Spleen (tissue), 13 donors: ENCODE results near the gene POLR1E. TPM values are rescaled to one million over a fixed set of nuclear protein-coding genes. Genes with fewer than 3 reads are reported as not detected.
A peak's percentile ranks its signal among the peaks of the same experiment; 100 is the strongest.

Experiments
- DNase-seq: peaks from one replicate; pipeline ENCODE4 v3.0.0-alpha.2; 2020
- H3K27ac ChIP-seq, 8 donors: fragments of 200-600 bp; sonication (generic) in 7 of 8; 1 replicate in 4 of 8; 2 replicates in 4 of 8; pipeline versions ENCODE4 v1.5.0 to v1.8.0; 2016 to 2021; ENCODE audit warnings: inconsistent platforms in 4 of 8, mild to moderate bottlenecking in 4 of 8, moderate library complexity in 1 of 8
- H3K27me3 ChIP-seq, 7 donors: fragments of 200-600 bp; sonication (generic) in 6 of 7; replicated peaks in 1 of 7; 1 replicate in 4 of 7; 2 replicates in 3 of 7; pipeline versions ENCODE4 v1.5.0 to v1.8.0; 2016 to 2021; ENCODE audit warnings: inconsistent platforms in 3 of 7, mild to moderate bottlenecking in 1 of 7
- H3K36me3 ChIP-seq, 6 donors: fragments of 200-600 bp; sonication (generic) in 5 of 6; 1 replicate in 4 of 6; 2 replicates in 2 of 6; pipeline versions ENCODE4 v1.5.0 to v1.8.0; 2016 to 2021; ENCODE audit warnings: inconsistent platforms in 2 of 6
- H3K4me1 ChIP-seq, 6 donors: fragments of 200-600 bp; sonication (generic) in 5 of 6; 1 replicate in 3 of 6; 2 replicates in 3 of 6; pipeline versions ENCODE4 v1.5.0 to v1.8.0; 2016 to 2021; ENCODE audit warnings: inconsistent platforms in 3 of 6
- H3K4me3 ChIP-seq, 8 donors: fragments of 200-600 bp; sonication (generic) in 7 of 8; 1 replicate in 4 of 8; 2 replicates in 4 of 8; pipeline versions ENCODE4 v1.5.0 to v1.8.0; 2016 to 2021; ENCODE audit warnings: inconsistent platforms in 4 of 8, mild to moderate bottlenecking in 4 of 8, moderate library complexity in 2 of 8
- H3K9me3 ChIP-seq, 8 donors: fragments of 200-600 bp; sonication (generic) in 7 of 8; 1 replicate in 4 of 8; 2 replicates in 4 of 8; pipeline versions ENCODE4 v1.5.0 to v1.8.0; 2016 to 2021; ENCODE audit warnings: inconsistent platforms in 4 of 8
- CTCF ChIP-seq, 11 experiments: fragments of 200-600 bp in 7 of 11; fragments of 450-650 bp in 4 of 11; sonication (generic) in 4 of 11; IDR thresholded peaks in 8 of 11; conservative IDR thresholded peaks in 3 of 11; 1 replicate in 7 of 11; 2 replicates in 4 of 11; pipeline versions ENCODE4 v1.4.0 to v1.8.0; 2016 to 2021; ENCODE audit warnings: antibody characterized with exemption in 11 of 11, inconsistent platforms in 4 of 11, mild to moderate bottlenecking in 1 of 11
- POLR2A ChIP-seq, 3 donors: fragments of 450-650 bp; IDR thresholded peaks; one replicate each; pipeline ENCODE4 v1.5.1; 2017; ENCODE audit warnings: antibody characterized with exemption in 3 of 3, mild to moderate bottlenecking in 1 of 3
- POLR2AphosphoS5 ChIP-seq, 3 donors: sonication (generic); formaldehyde crosslinking; IDR thresholded peaks; one replicate each; pipeline ENCODE4 v1.5.1; 2017; ENCODE audit warnings: antibody characterized with exemption in 3 of 3
- WGBS, 5 donors: extraction: QIAGEN DNeasy Blood & Tissue Kit in 3 of 5; methylation state at CpG; one replicate each; pipeline versions ENCODE4 v1.1.5 to v1.1.7; 2013 to 2018; 5-methylcytosine and 5-hydroxymethylcytosine counted together
- intact Hi-C: fragments of 100-400 bp; cut with DNase I; formaldehyde crosslinking; loops from one replicate; pipeline ENCODE4 v1.15.0; 2023; ENCODE audit warnings: low total_unique reads
- long read RNA-seq, 2 donors: transcript quantifications; one replicate each; lab custom pipeline, GENCODE V29; 2026
- polyA plus RNA-seq, 3 donors: library from polyadenylated mRNA; stranded (reverse); fragments of 200-250 nt; gene quantifications; one replicate each; pipeline ENCODE4 v1.2.1, GENCODE V29; 2013
- total RNA-seq, 7 donors: library from RNA; depleted of rRNA in 3 of 7; stranded (reverse); fragments of >200 nt in 3 of 7; fragmentation: NEBNext Ultra II Directional in 4 of 7; extraction: Animal tissue kit (Norgen Biotek cat#: 25700) in 4 of 7; gene quantifications; one replicate each; pipeline versions ENCODE4 v1.1.0 to v1.2.1, GENCODE V29; 2016 to 2021
- donor health status: healthy with polysubstance abuse.
- donor health status: DM: no; HTN: no; CAD: no; lungs with moderate emphysema.
- donor health status: DM: no; HTN: no; CAD: no.
- donor health status: Bipolar disorder and iron deficiency.
- donor health status: healthy.
- donor health status: DM: no; HTN: no; CAD: no.
- donor health status: DM: yes; HTN: yes; CAD: no.

POLR1E gene, protein sequence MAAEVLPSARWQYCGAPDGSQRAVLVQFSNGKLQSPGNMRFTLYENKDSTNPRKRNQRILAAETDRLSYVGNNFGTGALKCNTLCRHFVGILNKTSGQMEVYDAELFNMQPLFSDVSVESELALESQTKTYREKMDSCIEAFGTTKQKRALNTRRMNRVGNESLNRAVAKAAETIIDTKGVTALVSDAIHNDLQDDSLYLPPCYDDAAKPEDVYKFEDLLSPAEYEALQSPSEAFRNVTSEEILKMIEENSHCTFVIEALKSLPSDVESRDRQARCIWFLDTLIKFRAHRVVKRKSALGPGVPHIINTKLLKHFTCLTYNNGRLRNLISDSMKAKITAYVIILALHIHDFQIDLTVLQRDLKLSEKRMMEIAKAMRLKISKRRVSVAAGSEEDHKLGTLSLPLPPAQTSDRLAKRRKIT
- total RNA-seq (10 to 100 TPM; 14.4 to 21.0 (median 18.5) TPM), polyA plus RNA-seq (10 to 100 TPM; 14.6 to 18.0 (median 15.4) TPM)
- long read RNA-seq, donor 1, transcript POLR1E-202 (12 exons, 1,868 nt): major isoform, 5 of 7 reads
- long read RNA-seq, donor 1, partial matches to known transcripts: 0 of 7 reads
- long read RNA-seq, donor 1, other reads (novel, unspliced or antisense): 0 of 7 reads
- long read RNA-seq, donor 2, partial matches to known transcripts: 0 of 2 reads
- long read RNA-seq, donor 2, other reads (novel, unspliced or antisense): 0 of 2 reads

DNA sequence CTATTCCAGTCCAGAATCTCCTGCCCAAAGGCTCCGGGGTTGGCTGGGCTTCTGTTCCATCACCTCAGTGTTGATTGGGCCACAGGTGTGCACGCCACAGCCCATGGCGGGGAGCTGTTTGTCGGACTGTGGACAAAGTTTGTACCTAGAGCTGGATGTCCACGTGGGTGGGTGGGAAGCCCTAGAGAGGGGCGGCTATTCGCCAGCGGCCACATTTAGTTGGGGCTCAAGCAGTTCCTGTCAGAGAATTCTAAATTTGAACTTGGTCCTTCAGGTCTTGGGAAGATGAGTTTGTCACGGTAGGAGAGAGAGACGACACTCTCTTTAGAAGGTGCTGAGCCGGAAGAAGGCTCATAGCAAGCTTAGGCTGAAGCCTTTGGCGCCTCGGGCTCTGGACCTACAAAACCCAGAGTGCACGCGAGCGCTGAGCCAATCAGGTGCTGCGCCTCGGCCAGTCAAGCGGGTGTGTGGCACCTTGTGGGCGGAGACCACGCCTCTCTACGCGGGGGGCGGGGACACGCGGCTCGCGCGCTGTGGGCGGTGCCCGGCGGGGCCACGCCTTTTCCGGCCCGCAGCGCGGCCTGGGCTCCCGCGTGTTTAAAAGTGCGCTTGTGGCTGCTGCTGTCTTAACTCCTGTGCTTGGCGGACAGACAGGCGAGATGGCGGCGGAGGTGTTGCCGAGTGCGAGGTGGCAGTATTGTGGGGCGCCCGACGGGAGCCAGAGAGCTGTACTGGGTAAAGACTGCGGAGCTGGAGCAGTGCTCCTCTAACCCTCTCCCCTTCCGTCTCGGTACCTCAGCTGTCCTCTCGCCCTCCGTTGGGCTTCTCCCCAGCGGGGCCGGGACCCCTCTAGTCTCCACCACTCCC, at the start of gene POLR1E:
POLR1E (plus strand) TSS at position 560 of the 867 bp plus-strand sequence; CDS start at position 660, 100 bp downstream.
- peaks cover 15 to 47% (median 30%) of the 10 kb centered on the region in 6 donors for H3K4me1 ChIP-seq
- peak; percentile 99 for DNase-seq
- H3K36me3 ChIP-seq: peaks cover 0 to 31% (median 15%) of the 10 kb centered on the region in 6 donors
- 3 to 13% (median 5%) methylated on average over 29 to 56 of the region's 56 CpGs for WGBS, 5 donors
- H3K27me3 ChIP-seq: peaks cover 0 to 9% (median 0%) of the 10 kb centered on the region in 7 donors
- H3K9me3 ChIP-seq: no peaks in the 10 kb centered on the region
- peak within 1 kb of the TSS; percentile 56 to 93 (median 73) for H3K4me3 ChIP-seq
- peak in 2 of 11 experiments; percentile 15 to 28 for TF ChIP-seq CTCF (IDR thresholded peaks at IDR 0.05 in 8 of 11, conservative IDR thresholded peaks at IDR 0.05 in 3 of 11)
- peak in 2 of 3 donors; percentile 24 to 51 for TF ChIP-seq POLR2A (IDR thresholded peaks at IDR 0.05)
- TF ChIP-seq POLR2AphosphoS5 (IDR thresholded peaks at IDR 0.05): peak; percentile 91 to 94 (median 93)
- intact Hi-C loops: loop anchor here (10.0 kb wide), 1 partner anchor 109 kb away; the partner anchor contains the start of gene TOMM5
- peak within 1 kb of the TSS in 7 of 8 donors; percentile 64 to 88 (median 77) for H3K27ac ChIP-seq

DNA sequence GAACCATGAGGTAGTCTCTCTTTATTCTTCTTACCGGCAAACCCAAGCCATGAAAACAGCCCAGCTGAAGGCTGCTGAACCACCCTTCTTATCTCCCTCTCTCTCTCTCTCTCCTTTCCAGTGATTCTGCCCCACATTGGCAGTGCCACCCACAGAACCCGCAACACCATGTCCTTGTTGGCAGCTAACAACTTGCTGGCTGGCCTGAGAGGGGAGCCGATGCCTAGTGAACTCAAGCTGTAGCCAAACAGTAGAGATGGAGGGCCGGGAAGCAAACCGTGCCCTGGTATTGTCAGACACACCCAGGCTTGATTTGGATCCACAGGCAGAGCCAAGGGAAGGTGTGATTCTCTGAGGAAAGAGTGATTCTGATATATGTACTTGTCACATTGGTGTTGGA, 49.2 kb upstream of the POLR1E start:
- Histone ChIP-seq H3K4me3 (no peak overlapping the region), H3K36me3 (peaks cover 0 to 100% (median 69%) of the 10 kb centered on the region in 6 donors), H3K4me1 (peaks cover 7 to 29% (median 21%) of the 10 kb centered on the region in 6 donors), H3K9me3 (no peaks in the 10 kb centered on the region), H3K27ac (no peak overlapping the region), H3K27me3 (no peaks in the 10 kb centered on the region)
- TF ChIP-seq CTCF (IDR thresholded peaks at IDR 0.05 in 8 of 11, conservative IDR thresholded peaks at IDR 0.05 in 3 of 11) (no peak), POLR2A (IDR thresholded peaks at IDR 0.05) (no peak), POLR2AphosphoS5 (IDR thresholded peaks at IDR 0.05) (no peak)
- WGBS, 5 donors: 94 to 98% (median 95%) methylated on average over 5 of the region's 5 CpGs
- intact Hi-C loops: no loop called here
- DNase-seq: no peak

DNA sequence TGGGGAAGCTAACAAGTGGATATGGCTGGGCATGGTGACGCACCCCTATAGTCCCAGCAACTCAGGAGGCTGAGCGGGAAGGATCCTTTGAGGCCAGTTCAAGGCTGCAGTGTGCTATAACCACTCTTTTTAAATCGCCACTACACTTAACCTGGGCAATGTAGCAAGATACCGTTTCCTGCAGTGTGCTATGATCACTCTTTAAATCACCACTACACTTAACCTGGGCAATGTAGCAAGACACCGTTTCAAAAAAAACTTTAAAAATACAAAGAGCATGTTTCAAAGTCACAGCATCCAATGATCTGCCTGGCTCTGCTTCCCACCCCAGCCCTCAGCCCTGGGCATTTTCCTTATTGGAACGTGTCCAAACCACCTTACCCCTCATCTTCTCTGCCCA, 48.7 kb upstream of the POLR1E start:
- whole genome bisulfite sequencing, 5 donors: 90 to 97% (median 95%) methylated on average over 6 of the region's 6 CpGs
- TF ChIP-seq CTCF (IDR thresholded peaks at IDR 0.05 in 8 of 11, conservative IDR thresholded peaks at IDR 0.05 in 3 of 11) (no peak), POLR2A (IDR thresholded peaks at IDR 0.05) (no peak), POLR2AphosphoS5 (IDR thresholded peaks at IDR 0.05) (no peak)
- Histone ChIP-seq H3K4me3 (no peak overlapping the region), H3K27ac (no peak overlapping the region), H3K36me3 (peaks cover 0 to 100% (median 74%) of the 10 kb centered on the region in 6 donors), H3K9me3 (no peaks in the 10 kb centered on the region), H3K27me3 (no peaks in the 10 kb centered on the region), H3K4me1 (peaks cover 7 to 25% (median 16%) of the 10 kb centered on the region in 6 donors)
- intact Hi-C loops: no loop called here
- no peak for DNase-seq
